Keratinocyte (primary cell): ENCODE results near the gene SATB2. TPM values are rescaled to one million over a fixed set of nuclear protein-coding genes. Genes with fewer than 3 reads are reported as not detected.

Experiments
- DNase-seq: peaks from one replicate; pipeline ENCODE4 v3.0.0-alpha.2; 2011; ENCODE audit warnings: low read depth, missing footprints, low spot score
- FAIRE-seq: peaks from 2 replicates; lab custom pipeline; 2011; peaks lifted over from hg19 to GRCh38; lab: Jason Lieb, UNC
- H2AFZ ChIP-seq: 2 replicates; pipeline ENCODE4 v1.6.0; 2012; ENCODE audit warnings: low read length, control low read depth, inconsistent platforms; ENCODE audit not compliant: control insufficient read depth
- H3K27ac ChIP-seq: 2 replicates; pipeline ENCODE4 v1.5.1; 2011; ENCODE audit warnings: low read length; ENCODE audit not compliant: control insufficient read depth, insufficient read depth
- H3K27me3 ChIP-seq: 3 replicates; pipeline ENCODE4 v1.6.0; 2011; ENCODE audit warnings: low read length; ENCODE audit not compliant: control insufficient read depth, insufficient read depth; ENCODE audit errors: extremely low read depth
- H3K36me3 ChIP-seq, 2 experiments: 2 replicates in 1 of 2; 3 replicates in 1 of 2; pipeline ENCODE4 v1.5.1; 2011; ENCODE audit warnings: low read length in 2 of 2, mild to moderate bottlenecking in 1 of 2; ENCODE audit not compliant: control insufficient read depth in 2 of 2, insufficient read depth in 2 of 2; ENCODE audit errors: extremely low read depth in 1 of 2
- H3K4me1 ChIP-seq: 3 replicates; pipeline ENCODE4 v1.5.1; 2011; ENCODE audit warnings: low read length; ENCODE audit not compliant: control insufficient read depth, insufficient read depth; ENCODE audit errors: extremely low read depth
- H3K4me2 ChIP-seq: 3 replicates; pipeline ENCODE4 v1.6.0; 2011; ENCODE audit warnings: low read depth, low read length; ENCODE audit not compliant: control insufficient read depth, insufficient read depth; ENCODE audit errors: extremely low read depth
- H3K4me3 ChIP-seq, 3 experiments: fragments of 200-600 bp in 1 of 3; sonication (generic) in 1 of 3; 2 replicates in 2 of 3; 3 replicates in 1 of 3; pipeline ENCODE4 v1.5.1; 2011 to 2016; ENCODE audit warnings: low read length in 3 of 3, mild to moderate bottlenecking in 3 of 3, control low read depth in 2 of 3, inconsistent platforms in 1 of 3, low read depth in 1 of 3, mixed read lengths in 1 of 3, mixed run types in 1 of 3, moderate library complexity in 1 of 3; ENCODE audit not compliant: control insufficient read depth in 2 of 3, insufficient read depth in 2 of 3; ENCODE audit errors: extremely low read depth in 1 of 3
- H3K79me2 ChIP-seq: 2 replicates; pipeline ENCODE4 v1.6.0; 2012; ENCODE audit warnings: low read length; ENCODE audit not compliant: control insufficient read depth, insufficient read depth
- H3K9ac ChIP-seq: 3 replicates; pipeline ENCODE4 v1.6.0; 2011; ENCODE audit warnings: low read length; ENCODE audit not compliant: control insufficient read depth, insufficient read depth; ENCODE audit errors: extremely low read depth
- H3K9me1 ChIP-seq: 3 replicates; pipeline ENCODE4 v1.6.0; 2011; ENCODE audit warnings: low read length; ENCODE audit not compliant: control insufficient read depth, insufficient read depth; ENCODE audit errors: extremely low read depth
- H3K9me3 ChIP-seq: 2 replicates; pipeline ENCODE4 v1.5.1; 2012; ENCODE audit warnings: low read depth, low read length; ENCODE audit not compliant: control insufficient read depth
- H4K20me1 ChIP-seq: 3 replicates; pipeline ENCODE4 v1.6.0; 2011; ENCODE audit warnings: low read length; ENCODE audit not compliant: control insufficient read depth, insufficient read depth; ENCODE audit errors: extremely low read depth
- EZH2 ChIP-seq: IDR thresholded peaks from one replicate; pipeline ENCODE4 v1.6.1; 2012; ENCODE audit warnings: inconsistent platforms, mild to moderate bottlenecking, low read length, moderate library complexity
- dilution Hi-C: fragments of 300-500 bp; cut with MboI; formaldehyde crosslinking; loops from one replicate; pipeline ENCODE4 v1.7.0; 2020; ENCODE audit warnings: low sequenced_read_pairs; ENCODE audit not compliant: extremely low pct_ligation_motif_present
- polyA minus RNA-seq, 3 experiments: library from RNA; depleted of rRNA, polyadenylated mRNA; stranded (reverse); fragments of >200 nt; gene quantifications; 1 replicate in 1 of 3; 2 replicates in 1 of 3; 3 replicates in 1 of 3; pipeline ENCODE4 v1.2.3, GENCODE V29; 2011
- polyA plus RNA-seq, 5 experiments: library from polyadenylated mRNA; depleted of rRNA in 3 of 5; stranded (reverse) in 3 of 5; stranded (forward) in 1 of 5; unstranded in 1 of 5; fragments of >200 nt; gene quantifications; 1 replicate in 1 of 5; 2 replicates in 3 of 5; 3 replicates in 1 of 5; pipeline versions ENCODE4 v1.2.1 to v1.2.3, GENCODE V29; 2011 to 2012; ENCODE audit warnings: missing spikeins in 2 of 5, low read depth in 1 of 5, low replicate concordance in 1 of 5
- TF ChIP-seq, protein P1 (sequence below), 3 experiments: IDR thresholded peaks in 1 of 3; conservative IDR thresholded peaks in 1 of 3; optimal IDR thresholded peaks in 1 of 3; 2 replicates in 2 of 3; 3 replicates in 1 of 3; pipeline versions ENCODE3 to v1.5.1; 2011; ENCODE audit warnings: low read length in 3 of 3, mild to moderate bottlenecking in 3 of 3, moderate library complexity in 2 of 3, control low read depth in 1 of 3, inconsistent platforms in 1 of 3; ENCODE audit not compliant: insufficient read depth in 2 of 3; ENCODE audit errors: extremely low read depth in 1 of 3

The SATB2 gene
- polyA plus RNA-seq (1.4 to 1.5 TPM (median 1.4 TPM) in 3 replicates), polyA minus RNA-seq (2.0 to 12.3 TPM (median 6.1 TPM) in 3 replicates)
- 1.5 TPM for polyA plus RNA-seq (2011; ENCODE audit: low read depth)
- 1.0 and 1.3 TPM in 2 replicates for polyA plus RNA-seq (2011; cell fraction: cytosol; rRNA removed)
- polyA plus RNA-seq (2011; cell fraction: nucleus; rRNA removed) = 6.7 and 10.4 TPM in 2 replicates
- 1.4 and 1.9 TPM in 2 replicates for polyA plus RNA-seq (2012; ENCODE audit: low replicate concordance)
- polyA minus RNA-seq (2011; cell fraction: cytosol; rRNA and poly(A)+ RNA removed) = 3.1 TPM
- 6.9 and 15.8 TPM in 2 replicates for polyA minus RNA-seq (2011; cell fraction: nucleus; rRNA and poly(A)+ RNA removed)

DNA sequence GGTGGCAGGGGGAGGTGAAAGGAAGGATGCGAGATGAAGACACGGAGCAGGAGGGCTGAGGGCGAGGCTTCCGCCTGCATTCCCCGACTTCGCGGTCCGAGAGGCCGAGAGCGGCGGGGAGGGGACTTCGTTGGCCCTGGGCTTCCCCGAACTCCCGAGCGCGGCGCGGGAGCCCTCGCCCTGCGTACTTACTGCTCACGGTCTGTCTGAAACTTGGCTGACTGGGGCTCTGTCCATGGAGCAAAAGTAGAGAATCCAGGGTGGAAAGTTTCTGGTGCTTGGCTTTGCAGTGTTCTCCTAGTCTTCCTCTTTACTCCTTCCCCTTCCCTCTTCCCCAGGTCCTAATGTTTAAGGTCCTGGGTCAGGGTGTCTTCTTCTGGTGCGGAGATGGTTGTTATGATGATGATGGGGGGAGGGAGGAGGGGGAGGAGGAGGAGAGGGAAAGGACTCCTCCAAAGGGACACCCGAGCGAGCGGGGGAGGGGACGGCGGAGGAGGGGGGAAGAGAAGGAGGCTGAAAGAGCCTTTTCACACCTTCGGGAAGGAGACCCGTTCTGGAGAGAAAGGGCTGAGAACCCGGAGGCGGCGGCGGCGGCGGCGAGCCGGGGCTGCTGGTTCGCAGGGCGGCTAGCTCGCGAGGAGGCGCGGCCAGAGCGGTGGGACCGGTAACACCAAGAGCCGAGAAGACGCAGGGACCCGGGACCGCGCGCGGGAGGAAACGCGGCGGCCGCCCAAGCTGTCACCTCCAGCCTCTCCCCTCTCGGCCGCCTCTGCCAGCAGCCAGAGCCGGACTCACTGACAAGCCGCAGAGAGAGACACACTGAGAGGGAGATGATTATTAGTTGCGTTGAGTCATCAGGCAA lies at the start of gene SATB2:
TSS of gene SATB2 (minus strand) at position 793 of the 862 bp plus-strand sequence. CDS start 1,902 bp downstream, outside the sequence.
- Histone ChIP-seq H3K4me3 (peak within 1 kb of the TSS; percentile 81 to 84 (median 84)), H3K9me3 (no peaks in the 10 kb centered on the region), H2AFZ (peak within 1 kb of the TSS; percentile 96), H3K79me2 (no peaks in the 10 kb centered on the region), H4K20me1 (no peaks in the 10 kb centered on the region), H3K4me1 (peaks cover 15% of the 10 kb centered on the region), H3K36me3 (no peaks in the 10 kb centered on the region), H3K4me2 (peak within 1 kb of the TSS; percentile 85), H3K27ac (no peak within 1 kb of the TSS), H3K9ac (peak within 1 kb of the TSS; percentile 74), H3K9me1 (no peaks in the 10 kb centered on the region), H3K27me3 (peaks cover 56% of the 10 kb centered on the region)
- peak; percentile 7 for DNase-seq
- peak; percentile 34 for FAIRE-seq
- TF ChIP-seq, protein P1, sequence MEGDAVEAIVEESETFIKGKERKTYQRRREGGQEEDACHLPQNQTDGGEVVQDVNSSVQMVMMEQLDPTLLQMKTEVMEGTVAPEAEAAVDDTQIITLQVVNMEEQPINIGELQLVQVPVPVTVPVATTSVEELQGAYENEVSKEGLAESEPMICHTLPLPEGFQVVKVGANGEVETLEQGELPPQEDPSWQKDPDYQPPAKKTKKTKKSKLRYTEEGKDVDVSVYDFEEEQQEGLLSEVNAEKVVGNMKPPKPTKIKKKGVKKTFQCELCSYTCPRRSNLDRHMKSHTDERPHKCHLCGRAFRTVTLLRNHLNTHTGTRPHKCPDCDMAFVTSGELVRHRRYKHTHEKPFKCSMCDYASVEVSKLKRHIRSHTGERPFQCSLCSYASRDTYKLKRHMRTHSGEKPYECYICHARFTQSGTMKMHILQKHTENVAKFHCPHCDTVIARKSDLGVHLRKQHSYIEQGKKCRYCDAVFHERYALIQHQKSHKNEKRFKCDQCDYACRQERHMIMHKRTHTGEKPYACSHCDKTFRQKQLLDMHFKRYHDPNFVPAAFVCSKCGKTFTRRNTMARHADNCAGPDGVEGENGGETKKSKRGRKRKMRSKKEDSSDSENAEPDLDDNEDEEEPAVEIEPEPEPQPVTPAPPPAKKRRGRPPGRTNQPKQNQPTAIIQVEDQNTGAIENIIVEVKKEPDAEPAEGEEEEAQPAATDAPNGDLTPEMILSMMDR (optimal IDR thresholded peaks at IDR 0.05 in 1 of 3, IDR thresholded peaks at IDR 0.05 in 1 of 3, conservative IDR thresholded peaks at IDR 0.05 in 1 of 3; ENCODE audit: extremely low read depth in 1 of 3, insufficient read depth in 2 of 3, low read length in 3 of 3) = no peak
- TF ChIP-seq EZH2 = no peak
- dilution Hi-C loops = no loop called here

- FAIRE-seq (no peak), DNase-seq (no peak)
- Histone ChIP-seq H3K9me3 (no peaks in the 10 kb centered on the region), H3K4me2 (no peak overlapping the region), H2AFZ (no peak overlapping the region), H3K27me3 (no peaks in the 10 kb centered on the region), H3K27ac (no peak overlapping the region), H3K9me1 (no peaks in the 10 kb centered on the region), H4K20me1 (no peaks in the 10 kb centered on the region), H3K4me1 (no peaks in the 10 kb centered on the region), H3K79me2 (no peaks in the 10 kb centered on the region), H3K4me3 (no peak overlapping the region), H3K36me3 (no peaks in the 10 kb centered on the region), H3K9ac (no peak overlapping the region)
- TF ChIP-seq, protein P1 (optimal IDR thresholded peaks at IDR 0.05 in 1 of 3, IDR thresholded peaks at IDR 0.05 in 1 of 3, conservative IDR thresholded peaks at IDR 0.05 in 1 of 3; ENCODE audit: extremely low read depth in 1 of 3, insufficient read depth in 2 of 3, low read length in 3 of 3) = no peak
- no peak for TF ChIP-seq EZH2
- dilution Hi-C loops = no loop called here
Measured at GRCh38 chr2:199505755-199506403, 48.1 kb upstream of the SATB2 start.
